HuH-7 (cell line): ENCODE results near the gene CHP1.
"Not testable (repeated sequence)": the region's sequence is repeated elsewhere in the genome, so short reads cannot be mapped to it uniquely, and the experiment has no call there.

Experiments
- DNase-seq: peaks from one replicate; pipeline ENCODE4 v3.0.0; 2011; ENCODE audit warnings: low spot score

CHP1 gene

DNA sequence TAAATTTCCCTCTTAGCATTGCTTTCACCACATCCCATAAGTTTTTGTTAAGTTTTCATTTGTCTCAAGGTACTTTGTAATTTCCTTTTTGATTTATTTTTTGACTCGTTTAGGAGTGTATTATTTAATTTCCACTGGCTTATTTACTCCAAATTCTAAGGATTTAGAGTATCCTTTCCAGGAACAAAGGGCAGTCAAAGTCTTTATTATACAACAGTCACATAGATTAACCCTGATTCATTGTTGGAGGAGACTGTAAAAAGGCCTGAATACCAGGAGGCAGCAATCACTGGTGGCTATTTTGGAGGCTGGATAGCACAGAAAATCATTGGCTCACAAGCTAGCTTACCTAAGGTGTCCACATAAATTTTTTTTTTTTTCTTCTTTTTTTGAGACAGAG, 61.5 kb downstream of the CHP1 start:
- no peak for DNase-seq

DNA sequence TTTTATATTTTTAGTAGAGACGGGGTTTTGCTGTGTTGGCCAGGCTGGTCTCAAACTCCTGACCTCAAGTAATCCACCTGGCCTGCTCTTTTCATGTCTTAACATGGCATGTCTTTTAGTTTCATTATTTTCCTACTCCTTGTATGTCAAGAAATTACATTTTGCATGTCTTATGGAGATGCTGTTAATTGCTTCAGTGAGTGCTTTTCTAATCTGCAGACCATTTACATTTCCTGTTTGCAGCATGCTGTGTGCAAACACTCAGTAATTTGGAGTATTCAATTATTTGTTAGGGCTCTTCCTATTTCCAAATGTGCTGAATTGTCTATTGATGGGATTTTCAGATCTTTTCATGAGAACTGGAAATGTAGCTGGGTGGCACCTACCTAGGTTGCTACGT, 70.1 kb downstream of the CHP1 start:
- not testable (repeated sequence) for DNase-seq

DNA sequence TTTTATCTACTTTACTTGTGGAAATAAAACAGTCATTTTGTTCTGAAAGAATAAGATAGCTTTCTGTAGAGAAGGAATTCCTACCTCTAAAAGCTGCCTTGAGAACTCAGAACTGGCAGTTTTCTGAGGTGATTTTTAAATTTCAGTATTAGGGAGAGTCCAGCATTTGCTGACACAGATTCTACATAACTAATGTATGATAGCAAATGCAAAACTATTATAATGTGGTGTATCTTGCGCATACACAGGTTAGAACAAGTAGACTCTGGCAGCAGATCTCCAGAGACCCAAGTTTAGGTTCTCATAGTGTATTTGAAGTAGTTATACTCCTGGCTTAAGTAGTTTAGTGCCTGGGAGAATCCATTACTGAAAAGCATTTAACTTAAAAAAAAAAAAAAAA, 70.5 kb downstream of the CHP1 start:
- no peak for DNase-seq

DNA sequence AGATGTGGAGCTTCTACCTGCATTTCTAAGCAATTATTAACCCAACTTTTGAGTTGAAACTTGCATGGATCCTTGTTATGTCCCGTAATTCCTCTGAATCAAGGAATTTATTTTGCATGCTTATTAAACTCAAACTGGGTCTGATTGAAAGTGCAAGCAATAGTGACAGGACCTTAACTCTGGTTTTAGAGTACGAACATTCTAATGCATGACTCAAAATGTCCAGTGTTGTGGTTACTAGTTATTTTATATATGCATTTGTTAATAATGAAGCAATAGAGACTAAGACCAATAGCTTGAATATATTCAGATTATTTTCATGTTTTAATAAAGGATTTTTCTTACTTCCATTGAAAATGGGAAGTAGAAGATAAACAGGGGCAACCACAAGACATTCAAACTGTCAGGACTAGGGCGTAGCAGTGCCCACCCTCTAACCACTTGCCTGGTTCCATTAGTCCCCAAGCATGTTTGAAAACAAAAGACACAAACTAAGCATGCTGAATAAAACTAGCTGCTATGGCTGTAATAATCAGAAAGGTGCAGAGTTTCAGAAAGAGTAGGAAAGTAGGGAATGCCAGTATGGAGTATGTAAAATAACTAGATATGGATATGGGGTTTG, 73.2 kb downstream of the CHP1 start:
- DNase-seq: no peak

DNA sequence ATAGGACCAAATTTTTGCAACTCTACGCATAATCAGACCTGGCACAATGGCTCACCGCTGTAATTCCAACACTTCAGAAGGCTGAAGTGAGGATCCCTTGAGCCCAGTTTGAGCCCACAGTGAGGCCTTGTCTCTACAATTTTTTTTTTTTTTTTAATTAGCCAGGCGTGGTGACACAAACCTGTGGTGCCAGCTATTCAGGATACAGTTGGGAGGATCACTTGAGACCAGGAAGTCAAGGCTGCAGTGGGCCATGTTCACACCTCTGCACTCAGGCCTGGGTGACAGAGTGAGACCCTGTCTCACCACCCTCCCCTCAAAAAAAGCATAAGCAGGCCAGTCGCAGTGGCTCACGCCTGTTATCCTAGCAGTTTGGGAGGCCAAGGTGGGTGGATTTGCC, 76.6 kb downstream of the CHP1 start:
- DNase-seq: no peak

DNA sequence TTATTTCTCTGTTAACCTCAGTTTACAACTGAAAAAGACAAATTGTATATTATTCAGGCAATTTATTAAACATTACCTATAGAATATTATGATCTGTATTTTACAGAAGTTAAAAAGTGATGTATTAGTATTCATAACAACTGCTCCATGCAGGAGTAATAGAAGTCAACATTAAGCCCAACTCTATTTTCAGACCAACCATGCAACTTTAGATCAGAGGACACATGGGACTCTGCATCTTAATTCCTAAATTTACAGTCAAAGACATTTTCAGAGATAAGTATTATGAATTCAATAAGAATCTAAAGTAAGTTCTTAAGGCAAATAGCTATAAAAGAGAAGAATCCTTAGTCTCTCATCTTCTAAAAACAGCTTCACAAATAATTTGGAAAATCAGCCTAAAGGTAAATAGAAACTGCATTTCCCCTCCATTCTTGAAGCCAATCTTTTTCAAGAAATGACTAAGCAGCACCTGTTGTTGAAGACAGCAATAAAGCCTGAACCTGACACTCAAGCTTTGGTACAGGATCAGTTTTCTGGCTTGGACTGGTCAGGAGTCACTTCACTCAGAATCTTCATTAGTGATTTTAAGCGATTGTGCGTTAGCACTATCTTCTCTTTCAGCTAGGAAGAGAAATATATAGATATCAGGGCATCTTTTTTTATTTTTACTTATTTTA, 78.3 kb downstream of the CHP1 start:
- DNase-seq: no peak

DNA sequence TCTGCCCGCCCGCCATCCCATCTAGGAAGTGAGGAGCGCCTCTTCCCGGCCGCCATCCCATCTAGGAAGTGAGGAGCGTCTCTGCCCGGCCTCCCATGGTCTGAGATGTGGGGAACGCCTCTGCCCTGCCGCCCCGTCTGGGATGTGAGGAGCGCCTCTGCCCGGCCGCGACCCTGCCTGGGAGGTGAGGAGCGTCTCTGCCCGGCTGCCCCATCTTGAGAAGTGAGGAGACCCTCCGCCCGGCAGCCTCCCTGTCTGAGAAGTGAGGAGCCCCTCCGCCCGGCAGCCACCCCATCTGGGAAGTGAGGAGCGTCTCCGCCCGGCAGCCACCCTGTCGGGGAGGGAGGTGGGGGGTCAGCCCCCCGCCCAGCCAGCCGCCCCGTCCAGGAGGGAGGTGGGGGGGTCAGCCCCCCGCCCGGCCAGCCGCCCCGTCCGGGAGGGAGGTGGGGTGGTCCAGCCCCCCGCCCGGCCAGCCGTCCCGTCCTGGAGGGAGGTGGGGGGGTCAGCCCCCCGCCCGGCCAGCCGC, 89.8 kb downstream of the CHP1 start:
- not testable (repeated sequence) for DNase-seq

DNA sequence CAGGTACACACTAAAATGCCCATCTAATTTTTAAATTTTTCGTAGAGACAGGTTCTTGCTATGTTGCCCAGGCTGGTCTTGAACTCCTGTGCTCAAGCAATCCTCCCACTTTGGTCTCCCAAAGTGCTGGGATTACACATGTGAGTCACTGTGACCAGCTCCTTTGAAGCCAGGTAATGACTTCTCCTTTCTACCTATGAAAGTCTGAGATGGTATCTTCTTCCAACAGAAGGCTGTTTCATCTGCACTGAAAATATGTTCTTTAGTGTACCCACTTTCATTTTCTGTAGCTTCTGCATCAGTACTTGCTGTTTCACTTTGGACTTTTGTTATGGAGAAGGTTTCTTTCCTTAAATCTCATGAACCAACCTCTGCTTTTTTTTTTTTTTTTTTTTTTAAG, 92.5 kb downstream of the CHP1 start:
- no peak for DNase-seq

DNA sequence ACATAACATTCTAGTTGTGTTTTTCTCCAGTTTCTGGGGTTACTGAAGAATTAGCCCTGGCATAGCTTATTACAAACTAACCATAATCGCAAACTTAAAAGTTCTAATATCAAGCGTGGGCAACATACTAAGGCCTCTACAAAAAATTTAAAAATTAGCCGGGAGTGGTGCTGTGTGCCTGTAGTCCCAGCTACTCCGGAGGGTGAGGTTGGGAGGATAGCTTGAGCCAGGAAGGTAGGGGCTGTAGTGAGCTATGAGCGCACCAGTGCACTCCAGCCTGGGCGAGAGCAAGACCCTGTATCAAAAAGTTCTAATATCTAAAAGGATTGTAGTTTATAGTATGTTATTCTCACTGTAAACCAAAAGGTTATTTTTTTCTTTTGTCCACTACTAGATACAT, 100.2 kb downstream of the CHP1 start:
- no peak for DNase-seq
